Suprapubic skin (tissue), 4 donors: ENCODE results near the gene CCDC158.

Experiments
- EP300 ChIP-seq: sonication (generic); formaldehyde crosslinking; IDR thresholded peaks from one replicate; pipeline ENCODE4 v1.6.1; 2017; ENCODE audit warnings: antibody characterized with exemption
- POLR2A ChIP-seq, 2 donors: fragments of 450-650 bp; IDR thresholded peaks; one replicate each; pipeline ENCODE4 v1.6.1; 2017; ENCODE audit warnings: antibody characterized with exemption in 2 of 2, mild to moderate bottlenecking in 2 of 2, moderate library complexity in 2 of 2
- POLR2AphosphoS5 ChIP-seq, 3 donors: sonication (generic); formaldehyde crosslinking; IDR thresholded peaks; one replicate each; pipeline ENCODE4 v1.6.1; 2017; ENCODE audit warnings: antibody characterized with exemption in 3 of 3
- TF ChIP-seq, protein P1 (sequence below), 2 donors: fragments of 200-600 bp in 1 of 2; fragments of 450-650 bp in 1 of 2; sonication (generic) in 1 of 2; IDR thresholded peaks; one replicate each; pipeline ENCODE4 v1.5.1; 2016 to 2019; ENCODE audit warnings: antibody characterized with exemption in 2 of 2, mild to moderate bottlenecking in 1 of 2, moderate library complexity in 1 of 2

GRCh38 chr4:76316131-76316530 lies 104.8 kb downstream of the CCDC158 start:
- no peak for TF ChIP-seq POLR2A (IDR thresholded peaks at IDR 0.05)
- TF ChIP-seq, protein P1, sequence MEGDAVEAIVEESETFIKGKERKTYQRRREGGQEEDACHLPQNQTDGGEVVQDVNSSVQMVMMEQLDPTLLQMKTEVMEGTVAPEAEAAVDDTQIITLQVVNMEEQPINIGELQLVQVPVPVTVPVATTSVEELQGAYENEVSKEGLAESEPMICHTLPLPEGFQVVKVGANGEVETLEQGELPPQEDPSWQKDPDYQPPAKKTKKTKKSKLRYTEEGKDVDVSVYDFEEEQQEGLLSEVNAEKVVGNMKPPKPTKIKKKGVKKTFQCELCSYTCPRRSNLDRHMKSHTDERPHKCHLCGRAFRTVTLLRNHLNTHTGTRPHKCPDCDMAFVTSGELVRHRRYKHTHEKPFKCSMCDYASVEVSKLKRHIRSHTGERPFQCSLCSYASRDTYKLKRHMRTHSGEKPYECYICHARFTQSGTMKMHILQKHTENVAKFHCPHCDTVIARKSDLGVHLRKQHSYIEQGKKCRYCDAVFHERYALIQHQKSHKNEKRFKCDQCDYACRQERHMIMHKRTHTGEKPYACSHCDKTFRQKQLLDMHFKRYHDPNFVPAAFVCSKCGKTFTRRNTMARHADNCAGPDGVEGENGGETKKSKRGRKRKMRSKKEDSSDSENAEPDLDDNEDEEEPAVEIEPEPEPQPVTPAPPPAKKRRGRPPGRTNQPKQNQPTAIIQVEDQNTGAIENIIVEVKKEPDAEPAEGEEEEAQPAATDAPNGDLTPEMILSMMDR (IDR thresholded peaks at IDR 0.05): no peak
- no peak for TF ChIP-seq EP300
- no peak for TF ChIP-seq POLR2AphosphoS5 (IDR thresholded peaks at IDR 0.05)
